Liver (tissue), 2 donors: Measurements from ENCODE around the gene RAB30.

ENCODE experiments used
- GABPA ChIP-seq, 2 donors: IDR thresholded peaks in 1 of 2; conservative IDR thresholded peaks in 1 of 2; 2 replicates each; pipeline ENCODE4 v1.6.1; 2016; ENCODE audit warnings: antibody characterized with exemption in 2 of 2, mild to moderate bottlenecking in 1 of 2, moderate library complexity in 1 of 2
- REST ChIP-seq: IDR thresholded peaks from 2 replicates; pipeline ENCODE4 v1.6.1; 2016; ENCODE audit warnings: antibody characterized with exemption, mild to moderate bottlenecking
- donor health status: healthy.

GRCh38 chr11:83044958-83045712 is 26.6 kb downstream of the RAB30 start:
- TF ChIP-seq REST (no peak), GABPA (IDR thresholded peaks at IDR 0.05 in 1 of 2, conservative IDR thresholded peaks at IDR 0.05 in 1 of 2) (no peak)
